Measurements from ENCODE around the gene CISH.

CISH gene

DNA sequence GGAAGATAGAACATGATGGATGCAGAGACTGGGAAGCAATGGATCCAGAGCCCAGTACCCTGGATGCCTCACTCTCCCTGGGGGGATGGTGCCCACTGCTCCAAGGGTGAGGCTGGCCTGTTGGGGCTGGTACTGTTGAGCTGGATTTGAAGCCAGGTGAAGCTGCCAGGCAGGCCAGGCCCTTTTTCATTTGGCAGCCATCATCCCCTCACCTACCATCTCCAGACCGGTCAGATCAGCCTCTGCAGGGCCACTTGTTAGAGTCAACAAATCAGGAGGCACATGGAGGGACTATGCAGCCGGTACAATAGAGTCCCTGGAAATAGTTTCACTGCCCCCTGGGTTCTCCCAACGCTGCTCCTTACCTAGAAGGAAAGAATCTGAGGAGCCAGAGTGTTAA, 11.3 kb upstream of the CISH start:
- DNase-seq = no peak
- Histone ChIP-seq H3K36me3 (replicated peaks) (no peaks in the 10 kb centered on the region), H3K27ac (no peak overlapping the region), H3K4me3 (ENCODE audit: low read depth, low read length) (no peak overlapping the region), H3K27me3 (replicated peaks) (no peaks in the 10 kb centered on the region)
- in situ Hi-C loops (cut with HindIII; ENCODE audit: low pct_ligation_motif_present, low sequenced_read_pairs) = no loop called here
- no peak for TF ChIP-seq CTCF (IDR thresholded peaks at IDR 0.05; ENCODE audit: low read depth, low read length, missing control alignments)

DNA sequence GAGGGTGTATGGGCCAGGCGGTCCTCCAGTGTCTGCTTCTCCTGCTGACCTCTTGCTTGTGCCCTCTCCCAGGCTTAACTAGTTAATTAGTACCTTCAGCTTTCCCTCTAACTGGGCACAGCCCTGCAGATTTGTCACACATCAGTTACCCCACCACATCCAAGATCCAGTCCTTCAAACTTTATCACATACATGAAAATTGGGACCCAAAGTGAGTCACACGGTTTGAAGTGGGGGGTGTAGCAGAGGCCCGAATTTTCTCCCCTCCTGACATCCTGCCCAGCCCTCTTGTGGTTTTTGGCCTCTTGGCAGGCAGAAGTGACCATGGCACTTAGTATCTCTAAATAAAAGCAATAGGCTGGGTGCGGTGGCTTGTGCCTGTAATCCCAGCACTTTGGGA, 9.2 kb upstream of the CISH start:
- H3K36me3 ChIP-seq (replicated peaks) = no peaks in the 10 kb centered on the region
- no peak overlapping the region for H3K27ac ChIP-seq
- in situ Hi-C loops (cut with HindIII; ENCODE audit: low pct_ligation_motif_present, low sequenced_read_pairs) = no loop called here
- no peak for DNase-seq
- H3K4me3 ChIP-seq (ENCODE audit: low read depth, low read length) = no peak overlapping the region
- no peak for TF ChIP-seq CTCF (IDR thresholded peaks at IDR 0.05; ENCODE audit: low read depth, low read length, missing control alignments)
- no peaks in the 10 kb centered on the region for H3K27me3 ChIP-seq (replicated peaks)

DNA sequence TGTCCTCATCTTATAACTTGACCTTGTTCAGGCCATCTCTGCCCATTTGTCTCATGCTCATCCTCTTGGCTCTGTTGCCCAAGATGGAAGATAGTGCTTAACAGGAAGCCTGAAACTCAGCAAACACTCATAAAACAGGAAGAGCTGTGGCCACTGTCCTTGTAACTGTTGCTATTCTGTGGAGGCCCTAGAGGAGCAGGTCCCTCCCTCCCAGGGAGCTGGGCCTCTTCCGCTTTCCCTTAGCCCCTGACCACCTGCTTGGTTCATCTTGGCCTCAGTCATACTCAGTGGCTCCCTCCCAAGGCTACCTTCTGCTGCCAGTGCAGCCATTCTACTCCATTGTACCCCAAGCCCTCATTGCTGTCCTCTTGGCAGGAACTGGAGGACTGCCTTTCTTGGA, 8.8 kb upstream of the CISH start:
- H3K36me3 ChIP-seq (replicated peaks) = no peaks in the 10 kb centered on the region
- H3K27ac ChIP-seq = no peak overlapping the region
- in situ Hi-C loops (cut with HindIII; ENCODE audit: low pct_ligation_motif_present, low sequenced_read_pairs) = no loop called here
- no peak overlapping the region for H3K4me3 ChIP-seq (ENCODE audit: low read depth, low read length)
- no peak for TF ChIP-seq CTCF (IDR thresholded peaks at IDR 0.05; ENCODE audit: low read depth, low read length, missing control alignments)
- H3K27me3 ChIP-seq (replicated peaks) = no peaks in the 10 kb centered on the region
- no peak for DNase-seq

DNA sequence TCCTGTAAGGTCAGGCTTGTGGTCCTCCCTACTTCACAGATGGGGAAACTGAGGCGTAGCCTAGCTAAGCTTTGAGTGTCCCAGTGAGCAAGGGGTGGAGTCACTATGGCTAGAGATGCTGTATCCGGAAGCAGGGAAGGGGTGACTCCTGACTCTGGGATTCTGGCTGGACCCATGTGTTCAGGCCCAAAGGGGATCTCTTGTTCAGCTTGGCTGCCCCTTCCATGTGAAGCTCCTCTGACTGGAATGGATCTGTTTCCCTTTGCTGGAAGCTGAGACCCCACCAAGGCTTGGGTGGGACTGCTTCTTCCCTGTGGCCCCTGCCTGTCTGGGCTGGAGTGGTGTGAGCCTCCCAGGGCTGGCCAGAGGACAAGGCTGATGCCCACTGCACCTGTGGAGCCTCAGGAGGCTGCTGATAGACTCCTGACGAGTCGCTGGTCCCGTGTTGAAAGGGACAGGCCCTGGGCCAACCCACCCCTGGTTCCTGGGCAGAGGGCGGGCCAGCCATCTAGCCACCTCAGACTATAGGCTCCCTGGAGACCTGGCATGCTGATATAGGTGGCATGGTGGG, 6.4 kb upstream of the CISH start:
- Histone ChIP-seq H3K36me3 (replicated peaks) (no peaks in the 10 kb centered on the region), H3K27ac (no peak overlapping the region), H3K27me3 (replicated peaks) (no peaks in the 10 kb centered on the region), H3K4me3 (ENCODE audit: low read depth, low read length) (peak overlapping the region; percentile 78)
- no peak for TF ChIP-seq CTCF (IDR thresholded peaks at IDR 0.05; ENCODE audit: low read depth, low read length, missing control alignments)
- in situ Hi-C loops (cut with HindIII; ENCODE audit: low pct_ligation_motif_present, low sequenced_read_pairs) = no loop called here
- no peak for DNase-seq

DNA sequence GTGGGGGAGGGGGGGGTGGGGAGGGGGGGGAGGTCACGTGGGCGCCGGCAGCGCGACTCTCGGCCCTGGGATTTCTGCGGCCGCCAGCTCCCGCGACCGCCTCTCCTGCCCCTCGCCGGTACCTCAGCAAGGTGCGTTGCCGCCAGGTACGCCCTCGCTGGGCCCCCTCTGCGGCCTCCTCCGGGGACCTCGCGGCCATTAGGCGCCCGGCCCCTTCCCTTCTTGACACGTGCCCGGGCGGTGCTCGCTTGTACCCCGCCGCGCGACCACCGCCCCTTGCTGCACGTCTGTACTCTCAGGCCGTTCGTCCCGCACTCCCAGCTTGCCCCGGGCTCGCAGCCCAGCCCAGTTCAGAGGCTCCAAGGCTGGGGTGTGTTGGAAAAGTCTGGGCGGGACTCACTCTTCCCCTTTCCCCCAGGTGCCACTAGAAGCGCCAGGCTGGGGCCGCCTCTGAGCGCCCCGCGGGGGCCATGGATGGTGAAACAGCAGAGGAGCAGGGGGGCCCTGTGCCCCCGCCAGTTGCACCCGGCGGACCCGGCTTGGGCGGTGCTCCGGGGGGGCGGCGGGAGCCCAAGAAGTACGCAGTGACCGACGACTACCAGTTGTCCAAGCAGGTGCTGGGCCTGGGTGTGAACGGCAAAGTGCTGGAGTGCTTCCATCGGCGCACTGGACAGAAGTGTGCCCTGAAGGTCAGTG, 5.7 kb upstream of the CISH start, which contains the start of gene MAPKAPK3:
MAPKAPK3 (plus strand) TSS at position 56 of the 696 bp plus-strand sequence; CDS start at position 471, 415 bp downstream.
- Histone ChIP-seq H3K36me3 (replicated peaks) (no peaks in the 10 kb centered on the region), H3K4me3 (ENCODE audit: low read depth, low read length) (peak within 1 kb of the TSS; percentile 78), H3K27me3 (replicated peaks) (no peaks in the 10 kb centered on the region), H3K27ac (peak within 1 kb of the TSS; percentile 57)
- no peak for TF ChIP-seq CTCF (IDR thresholded peaks at IDR 0.05; ENCODE audit: low read depth, low read length, missing control alignments)
- in situ Hi-C loops (cut with HindIII; ENCODE audit: low pct_ligation_motif_present, low sequenced_read_pairs) = no loop called here
- DNase-seq = no peak

DNA sequence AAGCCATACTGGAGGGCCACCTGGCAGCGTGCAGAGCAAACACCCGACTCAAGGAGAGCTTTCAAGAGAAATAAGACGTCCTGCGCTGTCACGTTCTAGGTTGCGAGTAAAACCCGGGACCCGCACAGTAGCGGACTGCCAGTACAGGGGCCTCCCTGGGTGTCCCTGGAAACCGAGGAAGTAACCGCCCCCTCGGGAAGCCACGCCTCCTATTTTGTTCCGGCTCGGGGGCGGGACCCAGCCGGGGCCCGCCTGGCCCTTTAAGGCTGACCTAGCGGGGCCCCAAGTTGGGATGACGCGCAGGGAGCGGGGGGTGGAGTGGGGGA, 5.2 kb upstream of the CISH start:
- TF ChIP-seq CTCF (IDR thresholded peaks at IDR 0.05; ENCODE audit: low read depth, low read length, missing control alignments) = no peak
- H3K36me3 ChIP-seq (replicated peaks) = no peaks in the 10 kb centered on the region
- H3K27me3 ChIP-seq (replicated peaks) = no peaks in the 10 kb centered on the region
- DNase-seq = peak; percentile 79
- in situ Hi-C loops (cut with HindIII; ENCODE audit: low pct_ligation_motif_present, low sequenced_read_pairs) = no loop called here
- peak overlapping the region; percentile 78 for H3K4me3 ChIP-seq (ENCODE audit: low read depth, low read length)
- H3K27ac ChIP-seq = no peak overlapping the region
